Tibial nerve (tissue), 4 donors: ENCODE measurements around the gene MEGF6. TPM values are rescaled to one million over a fixed set of nuclear protein-coding genes. Genes with fewer than 3 reads are reported as not detected.

Experiments used
- DNase-seq, 2 donors: peaks; one replicate each; pipeline ENCODE4 v3.0.0-alpha.2; 2019; ENCODE audit warnings: low spot score in 2 of 2
- H3K27ac ChIP-seq, 4 donors: fragments of 200-600 bp; sonication (generic) in 3 of 4; one replicate each; pipeline ENCODE4 v1.5.1; 2017 to 2019; ENCODE audit warnings: mild to moderate bottlenecking in 1 of 4
- H3K27me3 ChIP-seq, 2 donors: fragments of 200-600 bp; sonication (generic) in 1 of 2; one replicate each; pipeline versions ENCODE4 v1.5.1 to v1.6.0; 2017 to 2019
- H3K36me3 ChIP-seq, 3 donors: fragments of 200-600 bp; sonication (generic); one replicate each; pipeline ENCODE4 v1.5.1; 2018 to 2019
- H3K4me1 ChIP-seq, 4 donors: fragments of 200-600 bp; sonication (generic) in 3 of 4; one replicate each; pipeline ENCODE4 v1.5.1; 2017 to 2019
- H3K4me3 ChIP-seq, 4 donors: fragments of 200-600 bp; sonication (generic) in 3 of 4; one replicate each; pipeline ENCODE4 v1.5.1; 2017 to 2019; ENCODE audit warnings: mild to moderate bottlenecking in 1 of 4, moderate library complexity in 1 of 4
- H3K9me3 ChIP-seq, 4 donors: fragments of 200-600 bp; sonication (generic) in 3 of 4; one replicate each; pipeline ENCODE4 v1.5.1; 2017 to 2019
- EP300 ChIP-seq, 2 donors: sonication (generic); formaldehyde crosslinking; IDR thresholded peaks; one replicate each; pipeline ENCODE4 v1.6.1; 2017; ENCODE audit warnings: antibody characterized with exemption in 2 of 2, mild to moderate bottlenecking in 1 of 2
- POLR2A ChIP-seq, 2 donors: fragments of 450-650 bp; IDR thresholded peaks; one replicate each; pipeline ENCODE4 v1.6.1; 2017; ENCODE audit warnings: antibody characterized with exemption in 2 of 2, mild to moderate bottlenecking in 2 of 2, moderate library complexity in 2 of 2
- WGBS, 2 donors: methylation state at CpG; one replicate each; pipeline ENCODE4 v1.1.5; 2018; 5-methylcytosine and 5-hydroxymethylcytosine counted together
- total RNA-seq, 4 donors: library from RNA; depleted of rRNA; stranded (reverse); fragments of >200 nt; gene quantifications; one replicate each; pipeline ENCODE4 v1.1.0, GENCODE V29; 2016
- TF ChIP-seq, protein P1 (sequence below), 5 experiments: fragments of 200-600 bp in 3 of 5; fragments of 450-650 bp in 2 of 5; sonication (generic) in 3 of 5; IDR thresholded peaks; one replicate each; pipeline ENCODE4 v1.5.1; 2016 to 2019; ENCODE audit warnings: antibody characterized with exemption in 5 of 5, mild to moderate bottlenecking in 3 of 5, moderate library complexity in 2 of 5

Gene MEGF6
- total RNA-seq, 4 donors from 2014 or later, result 25.3 to 63.3 (median 42.8) TPM

DNA sequence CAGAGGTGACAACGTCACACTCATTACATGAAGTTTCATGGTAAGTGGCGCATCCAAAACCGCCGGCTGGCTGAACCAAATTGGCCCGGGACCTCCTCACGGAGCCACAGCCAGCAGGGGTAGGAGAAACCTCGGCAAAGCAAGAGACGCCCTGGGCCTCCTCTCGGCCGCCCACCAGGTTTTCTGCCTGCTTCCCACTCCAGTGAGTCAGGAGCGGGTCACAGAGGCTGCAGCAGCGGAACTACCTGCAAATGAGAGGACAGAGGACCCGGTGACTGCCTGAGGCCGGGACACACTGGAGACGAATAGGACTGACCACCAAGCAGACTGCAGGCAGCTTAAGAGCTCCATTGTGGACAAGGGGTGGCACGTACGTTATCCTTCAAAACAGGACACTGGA is 55.0 kb downstream of the MEGF6 start:
- 87 to 93% methylated on average over 2 to 17 of the region's 17 CpGs for WGBS, 2 donors
- TF ChIP-seq POLR2A (IDR thresholded peaks at IDR 0.05) (no peak), EP300 (IDR thresholded peaks at IDR 0.05) (no peak)
- TF ChIP-seq, protein P1, sequence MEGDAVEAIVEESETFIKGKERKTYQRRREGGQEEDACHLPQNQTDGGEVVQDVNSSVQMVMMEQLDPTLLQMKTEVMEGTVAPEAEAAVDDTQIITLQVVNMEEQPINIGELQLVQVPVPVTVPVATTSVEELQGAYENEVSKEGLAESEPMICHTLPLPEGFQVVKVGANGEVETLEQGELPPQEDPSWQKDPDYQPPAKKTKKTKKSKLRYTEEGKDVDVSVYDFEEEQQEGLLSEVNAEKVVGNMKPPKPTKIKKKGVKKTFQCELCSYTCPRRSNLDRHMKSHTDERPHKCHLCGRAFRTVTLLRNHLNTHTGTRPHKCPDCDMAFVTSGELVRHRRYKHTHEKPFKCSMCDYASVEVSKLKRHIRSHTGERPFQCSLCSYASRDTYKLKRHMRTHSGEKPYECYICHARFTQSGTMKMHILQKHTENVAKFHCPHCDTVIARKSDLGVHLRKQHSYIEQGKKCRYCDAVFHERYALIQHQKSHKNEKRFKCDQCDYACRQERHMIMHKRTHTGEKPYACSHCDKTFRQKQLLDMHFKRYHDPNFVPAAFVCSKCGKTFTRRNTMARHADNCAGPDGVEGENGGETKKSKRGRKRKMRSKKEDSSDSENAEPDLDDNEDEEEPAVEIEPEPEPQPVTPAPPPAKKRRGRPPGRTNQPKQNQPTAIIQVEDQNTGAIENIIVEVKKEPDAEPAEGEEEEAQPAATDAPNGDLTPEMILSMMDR (IDR thresholded peaks at IDR 0.05), result no peak
- H3K4me1 ChIP-seq, result peaks cover 0 to 18% (median 6%) of the 10 kb centered on the region in 4 donors
- H3K9me3 ChIP-seq, result peaks cover 0 to 5% (median 0%) of the 10 kb centered on the region in 4 donors
- no peaks in the 10 kb centered on the region for H3K36me3 ChIP-seq
- DNase-seq, result no peak
- H3K4me3 ChIP-seq, result no peak overlapping the region
- H3K27ac ChIP-seq, result no peak overlapping the region
- H3K27me3 ChIP-seq, result no peaks in the 10 kb centered on the region

DNA sequence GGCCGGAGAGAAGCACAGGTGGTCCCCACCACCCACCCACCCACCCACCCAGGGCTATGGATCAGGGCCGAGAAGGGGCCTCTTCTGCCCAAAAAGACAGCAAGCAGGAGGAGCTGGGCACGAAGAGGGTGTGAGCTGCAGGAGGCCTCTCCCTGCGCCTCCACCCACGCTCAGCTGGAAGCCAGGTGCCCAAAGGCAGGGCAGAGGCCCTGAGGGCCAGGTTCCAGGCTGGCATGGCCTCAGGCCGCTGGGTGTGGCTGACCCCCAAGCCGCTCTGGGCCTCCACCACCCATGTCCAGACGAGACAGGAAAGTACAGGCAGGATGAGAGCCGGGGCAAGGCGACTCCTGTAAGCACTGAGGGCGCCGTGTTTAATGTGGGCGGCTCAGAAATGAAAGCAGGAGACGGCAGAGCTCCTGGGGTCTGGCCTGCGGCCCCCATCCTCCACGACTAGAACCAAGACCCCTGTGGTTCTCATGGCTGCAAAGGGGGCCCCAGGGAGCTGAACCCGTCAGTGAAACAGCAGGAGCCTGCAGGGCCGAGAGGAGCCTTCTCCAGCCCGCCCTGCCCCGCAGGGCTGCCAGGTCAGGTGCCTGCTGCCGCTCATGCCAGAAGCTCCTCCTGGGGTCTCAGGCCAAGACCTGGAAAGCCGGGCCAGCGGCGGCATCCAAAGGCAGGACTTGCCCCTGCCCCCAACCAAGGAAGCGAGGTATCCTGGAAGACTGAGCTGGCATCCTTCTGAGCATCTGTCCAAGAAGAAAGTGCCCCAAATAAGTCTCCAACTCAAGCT is 56.0 kb downstream of the MEGF6 start:
- Histone ChIP-seq H3K9me3 (peaks cover 0 to 5% (median 0%) of the 10 kb centered on the region in 4 donors), H3K4me3 (no peak overlapping the region), H3K4me1 (peaks cover 0 to 7% (median under 1%) of the 10 kb centered on the region in 4 donors), H3K27ac (no peak overlapping the region), H3K36me3 (no peaks in the 10 kb centered on the region), H3K27me3 (no peaks in the 10 kb centered on the region)
- DNase-seq, result no peak
- WGBS, 2 donors, result 82 to 88% methylated on average over 22 to 25 of the region's 25 CpGs
- TF ChIP-seq EP300 (IDR thresholded peaks at IDR 0.05), result no peak
- TF ChIP-seq, protein P1 (IDR thresholded peaks at IDR 0.05), result no peak
- TF ChIP-seq POLR2A (IDR thresholded peaks at IDR 0.05), result no peak

DNA sequence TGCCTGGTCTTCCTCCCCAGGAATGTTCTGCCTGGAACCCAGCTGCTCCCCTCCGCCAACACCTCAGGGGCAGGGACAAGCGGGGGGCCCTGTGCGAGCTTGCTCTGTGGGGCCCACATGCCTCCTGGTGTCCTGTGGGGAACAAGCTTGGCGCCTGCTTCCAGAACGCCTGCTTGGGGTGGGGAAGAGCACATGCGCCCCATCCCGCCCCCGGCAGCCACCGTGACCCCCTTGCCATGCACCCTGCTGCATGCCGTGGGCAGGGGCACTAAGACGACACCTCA is 57.4 kb downstream of the MEGF6 start:
- TF ChIP-seq, protein P1 (IDR thresholded peaks at IDR 0.05), result no peak
- TF ChIP-seq POLR2A (IDR thresholded peaks at IDR 0.05) (no peak), EP300 (IDR thresholded peaks at IDR 0.05) (no peak)
- Histone ChIP-seq H3K9me3 (peaks cover 0 to 5% (median 0%) of the 10 kb centered on the region in 4 donors), H3K4me1 (no peaks in the 10 kb centered on the region), H3K36me3 (no peaks in the 10 kb centered on the region), H3K27ac (no peak overlapping the region), H3K4me3 (no peak overlapping the region), H3K27me3 (no peaks in the 10 kb centered on the region)
- 88 to 93% methylated on average over 8 to 11 of the region's 11 CpGs for WGBS, 2 donors
- DNase-seq, result no peak

DNA sequence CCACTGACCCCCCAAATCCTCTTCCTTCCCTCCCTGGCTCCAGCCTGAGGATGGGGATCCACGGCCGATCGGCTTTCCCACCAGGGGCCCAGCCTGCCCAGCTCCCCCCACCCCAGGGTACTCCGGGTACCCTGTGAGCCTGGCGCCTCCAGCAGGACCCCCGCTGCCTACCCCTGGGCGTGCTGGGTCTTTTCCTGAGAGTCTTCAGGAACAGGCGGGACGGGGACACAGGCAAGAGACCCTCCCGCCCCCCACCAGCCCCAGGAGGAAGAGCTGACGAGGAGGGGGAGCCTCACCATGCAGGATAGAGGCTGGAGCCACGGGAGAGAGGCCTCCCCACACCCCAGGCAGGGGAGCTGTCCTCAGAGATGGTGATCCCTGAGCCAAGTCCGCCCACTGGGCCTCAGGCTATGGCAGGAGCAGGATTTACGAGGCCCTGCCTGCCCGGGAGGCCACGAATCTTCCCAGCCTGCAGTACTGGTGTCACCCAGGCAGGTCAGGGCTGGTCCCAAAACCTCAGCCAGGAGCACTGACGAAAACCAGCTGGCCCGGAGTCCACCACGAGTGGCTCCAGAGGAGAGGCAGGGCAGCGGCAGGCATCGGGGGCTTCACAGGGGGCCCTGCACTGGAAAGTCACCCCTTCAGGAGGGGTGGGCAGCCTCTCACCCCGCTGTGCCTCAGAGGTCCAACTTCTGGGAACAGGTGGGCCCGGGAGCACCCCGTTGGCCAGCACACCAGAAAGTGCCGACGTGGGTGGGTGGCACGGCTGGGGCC is 58.0 kb downstream of the MEGF6 start:
- H3K9me3 ChIP-seq, result peaks cover 0 to 2% (median 0%) of the 10 kb centered on the region in 4 donors
- 86% methylated on average over 27 of the region's 27 CpGs for WGBS, 2 donors
- H3K4me3 ChIP-seq, result no peak overlapping the region
- no peak for DNase-seq
- H3K36me3 ChIP-seq, result no peaks in the 10 kb centered on the region
- no peaks in the 10 kb centered on the region for H3K27me3 ChIP-seq
- TF ChIP-seq, protein P1 (IDR thresholded peaks at IDR 0.05), result no peak
- TF ChIP-seq EP300 (IDR thresholded peaks at IDR 0.05) (no peak), POLR2A (IDR thresholded peaks at IDR 0.05) (no peak)
- peaks cover 0 to 2% (median under 1%) of the 10 kb centered on the region in 4 donors for H3K4me1 ChIP-seq
- H3K27ac ChIP-seq, result no peak overlapping the region

DNA sequence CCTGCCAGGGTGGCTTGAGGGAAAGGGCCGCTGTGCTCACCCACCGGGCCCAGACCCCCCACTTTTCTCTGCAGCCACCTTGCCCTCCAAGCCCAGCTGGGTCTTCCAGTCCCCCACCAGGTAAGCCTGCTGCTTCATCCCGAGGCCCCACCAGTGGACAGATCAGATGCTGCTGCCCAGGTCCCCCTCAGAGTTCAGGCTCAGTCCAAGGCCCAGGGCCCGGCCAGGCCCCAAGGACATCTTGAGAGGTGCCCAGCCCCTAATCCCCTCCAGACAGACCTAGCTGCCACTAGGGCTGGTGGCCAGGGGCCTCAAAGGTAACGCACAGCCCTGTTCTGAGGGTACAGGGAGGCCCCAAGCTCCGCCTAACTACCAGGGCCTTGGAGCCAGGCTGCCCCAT is 58.6 kb downstream of the MEGF6 start:
- H3K9me3 ChIP-seq, result no peaks in the 10 kb centered on the region
- DNase-seq, result no peak
- no peak overlapping the region for H3K27ac ChIP-seq
- H3K4me3 ChIP-seq, result no peak overlapping the region
- TF ChIP-seq POLR2A (IDR thresholded peaks at IDR 0.05), result no peak
- no peak for TF ChIP-seq EP300 (IDR thresholded peaks at IDR 0.05)
- TF ChIP-seq, protein P1 (IDR thresholded peaks at IDR 0.05), result no peak
- no peaks in the 10 kb centered on the region for H3K27me3 ChIP-seq
- WGBS, 2 donors, result 86 to 95% methylated on average over 4 to 6 of the region's 6 CpGs
- H3K36me3 ChIP-seq, result no peaks in the 10 kb centered on the region
- H3K4me1 ChIP-seq, result peaks cover 0 to 6% (median 2%) of the 10 kb centered on the region in 4 donors
